Chondrocyte (in vitro differentiated cells): ENCODE results near the gene CRABP2. TPM values are rescaled to one million over a fixed set of nuclear protein-coding genes. Genes with fewer than 3 reads are reported as not detected.

Source experiments
- DNase-seq: peaks from one replicate; pipeline ENCODE4 v3.0.0; 2021; ENCODE audit warnings: mixed read lengths, low spot score
- H3K27ac Mint-ChIP-seq: one replicate; pipeline ENCODE4 v1.8.0; 2021; ENCODE audit warnings: mild to moderate bottlenecking, moderate library complexity, mixed read lengths; ENCODE audit not compliant: unreplicated experiment
- H3K27me3 Mint-ChIP-seq: 2 replicates; pipeline ENCODE4 v1.8.0; 2021; ENCODE audit warnings: low read depth, mixed read lengths
- H3K36me3 Mint-ChIP-seq: 2 replicates; pipeline ENCODE4 v1.8.0; 2021; ENCODE audit warnings: low read depth, mixed read lengths
- H3K4me1 Mint-ChIP-seq: 2 replicates; pipeline ENCODE4 v1.8.0; 2021; ENCODE audit warnings: low read depth, mild to moderate bottlenecking, mixed read lengths
- H3K4me3 Mint-ChIP-seq: one replicate; pipeline ENCODE4 v1.8.0; 2021; ENCODE audit warnings: mild to moderate bottlenecking, moderate library complexity, mixed read lengths; ENCODE audit not compliant: unreplicated experiment
- H3K9me3 Mint-ChIP-seq: 2 replicates; pipeline ENCODE4 v1.8.0; 2021; ENCODE audit warnings: low read depth, mixed read lengths
- CTCF ChIP-seq: fragments of 200-600 bp; sonication (generic); IDR thresholded peaks from 2 replicates; pipeline ENCODE4 v1.5.0; 2021; ENCODE audit warnings: antibody characterized with exemption, mild to moderate bottlenecking, moderate library complexity
- total RNA-seq: library from RNA; stranded (reverse); gene quantifications from 3 replicates; pipeline ENCODE4 v1.2.1, GENCODE V29; 2021

Gene CRABP2
- total RNA-seq, 1 donor from 2014 or later, result 93.5 TPM

- H3K27ac Mint-ChIP-seq, result peak within 1 kb of the TSS; percentile 98
Observed at GRCh38 chr1:156740741-156741480, 35.5 kb upstream of the CRABP2 start, which contains the start of gene MRPL24. MRPL24 (minus strand) TSS chr1:156741088; CDS start chr1:156738704, 2,384 bp downstream.

DNA sequence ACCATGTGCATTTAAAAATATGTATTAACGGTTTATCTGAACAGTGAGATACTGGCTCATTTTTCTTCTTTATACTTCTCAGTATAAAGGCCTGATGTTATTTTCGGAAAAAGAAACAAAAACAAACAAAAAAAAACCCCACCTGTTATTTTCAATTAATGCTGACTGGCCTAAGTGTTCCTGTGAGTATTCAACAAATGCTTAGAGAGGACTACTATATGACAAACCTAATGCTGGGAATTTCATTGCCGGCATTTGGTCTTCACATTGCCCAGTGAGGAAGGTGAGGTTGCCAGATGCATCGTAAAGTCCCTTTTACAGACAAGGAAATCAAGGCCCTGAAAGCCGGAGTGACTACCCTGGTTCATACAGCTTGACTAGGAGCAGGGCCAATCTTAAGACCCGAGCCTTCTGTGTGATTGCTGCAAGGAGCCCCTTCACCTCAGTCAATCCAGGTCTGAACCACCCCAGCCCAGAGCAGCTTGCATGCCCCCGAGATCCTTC lies 34.9 kb upstream of the CRABP2 start:
- Mint-ChIP-seq H3K27ac (peak overlapping the region; percentile 84), H3K27me3 (no peaks in the 10 kb centered on the region), H3K9me3 (no peaks in the 10 kb centered on the region), H3K4me1 (peaks cover 25% of the 10 kb centered on the region), H3K36me3 (peaks cover 14% of the 10 kb centered on the region), H3K4me3 (peak overlapping the region; percentile 99)
- no peak for DNase-seq
- no peak for TF ChIP-seq CTCF

More at GRCh38 chr1:156740741-156741480, 35.5 kb upstream of the CRABP2 start, which contains the start of gene MRPL24:
- Mint-ChIP-seq H3K36me3 (peaks cover 16% of the 10 kb centered on the region), H3K27me3 (no peaks in the 10 kb centered on the region), H3K4me1 (peaks cover 31% of the 10 kb centered on the region), H3K4me3 (peak within 1 kb of the TSS; percentile 99), H3K9me3 (no peaks in the 10 kb centered on the region)
- TF ChIP-seq CTCF, result no peak
- DNase-seq, result no peak

GRCh38 chr1:156738916-156739315 lies 33.5 kb upstream of the CRABP2 start:
- H3K27me3 Mint-ChIP-seq, result no peaks in the 10 kb centered on the region
- no peak overlapping the region for H3K27ac Mint-ChIP-seq
- H3K4me3 Mint-ChIP-seq, result no peak overlapping the region
- peaks cover 22% of the 10 kb centered on the region for H3K4me1 Mint-ChIP-seq
- H3K36me3 Mint-ChIP-seq, result peaks cover 7% of the 10 kb centered on the region
- DNase-seq, result no peak
- no peaks in the 10 kb centered on the region for H3K9me3 Mint-ChIP-seq
- TF ChIP-seq CTCF, result no peak

DNA sequence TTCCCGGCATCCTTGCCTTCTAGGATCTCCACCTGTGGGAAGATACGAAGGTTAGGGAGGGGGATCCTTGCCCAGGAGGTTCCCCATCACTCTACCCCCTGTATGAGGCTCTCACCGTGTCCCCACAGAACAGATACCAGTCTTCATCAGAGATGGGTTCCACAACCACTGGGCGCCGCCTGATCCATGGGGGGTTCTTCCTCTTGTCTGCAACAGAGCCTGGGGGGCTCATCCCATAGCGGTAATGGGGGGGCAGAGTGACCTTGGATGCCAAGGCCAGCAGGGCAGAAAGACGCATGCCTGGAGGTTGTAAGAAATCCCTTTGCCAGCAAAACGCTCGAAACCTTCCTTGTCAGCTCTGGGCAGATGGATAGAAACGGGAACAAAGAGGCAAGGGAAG lies 33.0 kb upstream of the CRABP2 start:
- H3K9me3 Mint-ChIP-seq, result no peaks in the 10 kb centered on the region
- H3K27ac Mint-ChIP-seq, result no peak overlapping the region
- no peak overlapping the region for H3K4me3 Mint-ChIP-seq
- peaks cover 22% of the 10 kb centered on the region for H3K4me1 Mint-ChIP-seq
- H3K27me3 Mint-ChIP-seq, result no peaks in the 10 kb centered on the region
- TF ChIP-seq CTCF, result no peak
- no peak for DNase-seq
- peaks cover 3% of the 10 kb centered on the region for H3K36me3 Mint-ChIP-seq

DNA sequence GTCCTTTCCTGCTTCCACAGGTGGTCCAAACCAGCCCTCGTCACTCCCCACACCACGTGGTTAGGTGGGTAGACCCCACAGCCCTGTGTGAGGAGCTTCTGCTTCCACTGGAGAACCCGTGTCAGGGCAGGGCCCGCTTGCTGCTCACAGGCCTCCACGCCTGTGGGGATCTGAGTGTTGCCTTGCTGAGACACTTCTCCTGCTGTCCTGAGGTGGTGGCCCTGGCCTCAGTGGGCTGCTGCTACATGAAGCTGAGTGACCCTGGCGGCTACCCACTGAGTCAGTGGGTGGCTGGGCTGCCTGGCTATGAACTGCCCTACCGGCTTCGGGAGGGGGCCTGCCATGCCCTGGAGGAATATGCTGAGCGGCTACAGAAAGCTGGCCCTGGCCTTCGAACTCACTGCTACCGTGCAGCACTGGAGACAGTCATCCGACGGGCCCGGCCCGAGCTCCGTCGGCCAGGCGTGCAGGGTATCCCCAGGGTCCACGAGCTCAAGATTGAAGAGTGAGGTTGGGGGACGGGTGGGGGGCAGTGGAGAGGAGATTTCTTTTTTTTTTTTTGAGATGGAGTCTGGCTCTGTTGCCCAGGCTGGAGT lies 28.7 kb upstream of the CRABP2 start:
- no peaks in the 10 kb centered on the region for H3K9me3 Mint-ChIP-seq
- peaks cover 10% of the 10 kb centered on the region for H3K4me1 Mint-ChIP-seq
- H3K27ac Mint-ChIP-seq, result no peak overlapping the region
- DNase-seq, result no peak
- H3K27me3 Mint-ChIP-seq, result no peaks in the 10 kb centered on the region
- no peak overlapping the region for H3K4me3 Mint-ChIP-seq
- no peak for TF ChIP-seq CTCF
- no peaks in the 10 kb centered on the region for H3K36me3 Mint-ChIP-seq
